ENCODE results near the gene FHDC1. TPM values are rescaled to one million over a fixed set of nuclear protein-coding genes. Genes with fewer than 3 reads are reported as not detected.

FHDC1 gene
- total and polyA plus RNA-seq, 9 donors = 0.30 to 4.0 (median 0.91) TPM

- Histone ChIP-seq H3K4me1 (ENCODE audit: insufficient read depth) (no peaks in the 10 kb centered on the region), H3K9me3 (no peaks in the 10 kb centered on the region), H3K4me3 (no peak overlapping the region), H3K27ac (no peak overlapping the region), H3K36me3 (no peaks in the 10 kb centered on the region), H3K27me3 (no peaks in the 10 kb centered on the region)
- intact Hi-C loops (cut with DNase I) = no loop called here
- no peak for TF ChIP-seq POLR2A (IDR thresholded peaks at IDR 0.05)
- no peak for TF ChIP-seq CTCF (IDR thresholded peaks at IDR 0.05)
- no peak for TF ChIP-seq EP300 (IDR thresholded peaks at IDR 0.05)
- 92 to 98% (median 94%) methylated on average over 3 of the region's 3 CpGs for WGBS, 3 donors
- no peak for DNase-seq
These were observed 8.4 kb upstream of the FHDC1 start for GRCh38 chr4:152927737-152928136.

GRCh38 chr4:152928286-152928685 lies 7.8 kb upstream of the FHDC1 start:
- H3K36me3 ChIP-seq = no peaks in the 10 kb centered on the region
- intact Hi-C loops (cut with DNase I) = no loop called here
- 93 to 96% (median 95%) methylated on average over 4 of the region's 4 CpGs for whole genome bisulfite sequencing, 3 donors

GRCh38 chr4:152929888-152930287 lies 6.2 kb upstream of the FHDC1 start:
- Histone ChIP-seq H3K27ac (no peak overlapping the region), H3K4me3 (no peak overlapping the region), H3K4me1 (ENCODE audit: insufficient read depth) (no peaks in the 10 kb centered on the region), H3K27me3 (no peaks in the 10 kb centered on the region), H3K9me3 (no peaks in the 10 kb centered on the region), H3K36me3 (no peaks in the 10 kb centered on the region)
- 57 to 73% (median 67%) methylated on average over 1 of the region's 1 CpG for whole genome bisulfite sequencing, 3 donors
- intact Hi-C loops (cut with DNase I) = no loop called here
- TF ChIP-seq EP300 (IDR thresholded peaks at IDR 0.05) (no peak), CTCF (IDR thresholded peaks at IDR 0.05) (no peak), POLR2A (IDR thresholded peaks at IDR 0.05) (no peak)
- DNase-seq = no peak

More at GRCh38 chr4:152928286-152928685, 7.8 kb upstream of the FHDC1 start:
- TF ChIP-seq EP300 (IDR thresholded peaks at IDR 0.05) (no peak), POLR2A (IDR thresholded peaks at IDR 0.05) (no peak), CTCF (IDR thresholded peaks at IDR 0.05) (no peak)
- Histone ChIP-seq H3K4me1 (ENCODE audit: insufficient read depth) (no peaks in the 10 kb centered on the region), H3K27ac (no peak overlapping the region), H3K4me3 (no peak overlapping the region), H3K9me3 (no peaks in the 10 kb centered on the region), H3K27me3 (no peaks in the 10 kb centered on the region)
- no peak for DNase-seq

GRCh38 chr4:152935143-152935542 lies 980 bp upstream of the FHDC1 start:
- intact Hi-C loops (cut with DNase I) = no loop called here
- H3K27ac ChIP-seq = no peak overlapping the region
- no peak for DNase-seq
- H3K27me3 ChIP-seq = no peaks in the 10 kb centered on the region
- H3K36me3 ChIP-seq = no peaks in the 10 kb centered on the region
- H3K4me3 ChIP-seq = no peak overlapping the region
- WGBS, 3 donors = 64 to 76% (median 71%) methylated on average over 16 of the region's 16 CpGs
- H3K4me1 ChIP-seq (ENCODE audit: insufficient read depth) = peaks cover 5% of the 10 kb centered on the region
- TF ChIP-seq EP300 (IDR thresholded peaks at IDR 0.05) (no peak), CTCF (IDR thresholded peaks at IDR 0.05) (no peak), POLR2A (IDR thresholded peaks at IDR 0.05) (no peak)
- no peaks in the 10 kb centered on the region for H3K9me3 ChIP-seq
